Activated naive CD8-positive, alpha-beta T cell treated with anti-CD3 and anti-CD28 coated beads, Interleukin-2, amount 10 ng/mL, durations not matched to agents 7 days and 5 days (primary cell): ENCODE measurements around the gene SMTNL1. TPM values are rescaled to one million over a fixed set of nuclear protein-coding genes. Genes with fewer than 3 reads are reported as not detected.

Experiments used
- ATAC-seq: fragments of 150-1000 bp; cut with Tn5 transposase; one replicate; pipeline ENCODE4 v1.10.0; 2021; ENCODE audit warnings: low read depth, moderate library complexity
- POLR2A ChIA-PET: fragments of 350-600 bp; sonication (Branson Sonifier 250); formaldehyde crosslinking; loops from one replicate; lab custom pipeline; 2021; ENCODE audit warnings: antibody characterized with exemption; lab: Charles Lee
- DNase-seq: peaks from one replicate; pipeline ENCODE4 v3.0.0; 2021
- H3K27ac Mint-ChIP-seq: one replicate; pipeline ENCODE4 v1.8.0; 2022; ENCODE audit warnings: mild to moderate bottlenecking, mixed read lengths
- H3K27me3 Mint-ChIP-seq: one replicate; pipeline ENCODE4 v1.8.0; 2022; ENCODE audit warnings: mild to moderate bottlenecking, moderate library complexity, mixed read lengths
- H3K36me3 Mint-ChIP-seq: one replicate; pipeline ENCODE4 v1.8.0; 2021; ENCODE audit warnings: mild to moderate bottlenecking, mixed read lengths
- H3K4me1 Mint-ChIP-seq: one replicate; pipeline ENCODE4 v1.8.0; 2021; ENCODE audit warnings: mixed read lengths
- H3K4me3 Mint-ChIP-seq: one replicate; pipeline ENCODE4 v1.8.0; 2022; ENCODE audit warnings: mild to moderate bottlenecking, moderate library complexity, mixed read lengths
- H3K9me3 Mint-ChIP-seq: one replicate; pipeline ENCODE4 v1.8.0; 2021; ENCODE audit warnings: mixed read lengths
- total RNA-seq, 2 experiments: library from RNA; stranded (reverse); gene quantifications; one replicate each; pipeline ENCODE4 v1.2.3, GENCODE V29; 2021

Gene SMTNL1
- total RNA-seq, 2 experiments from 2014 or later: not detected

DNA sequence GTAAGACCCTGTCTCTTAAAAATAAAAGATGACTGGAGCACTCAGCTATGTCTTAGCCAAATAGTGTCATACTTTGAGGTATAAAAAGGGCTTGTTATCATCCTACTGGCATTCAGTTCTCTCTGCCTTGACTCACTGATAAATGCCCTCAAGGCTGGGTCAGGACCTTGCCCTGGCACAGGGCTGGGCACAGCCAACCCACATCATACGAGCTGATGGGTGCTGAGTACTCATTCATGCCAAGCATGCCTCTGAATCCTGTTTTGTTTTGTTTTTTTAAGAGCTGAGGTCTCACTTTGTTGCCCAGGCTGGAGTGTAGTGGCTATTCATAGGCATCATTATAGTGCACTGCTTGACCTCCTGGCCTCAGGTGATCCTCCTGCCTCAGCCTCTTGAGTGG, 1.9 kb downstream of the SMTNL1 start:
- POLR2A ChIA-PET: no interaction called here
- Mint-ChIP-seq H3K4me3 (no peak overlapping the region), H3K36me3 (peaks cover 14% of the 10 kb centered on the region), H3K27ac (peak overlapping the region; percentile 34), H3K4me1 (peaks cover 5% of the 10 kb centered on the region), H3K27me3 (no peaks in the 10 kb centered on the region), H3K9me3 (no peaks in the 10 kb centered on the region)
- ATAC-seq: no peak
- DNase-seq: no peak

DNA sequence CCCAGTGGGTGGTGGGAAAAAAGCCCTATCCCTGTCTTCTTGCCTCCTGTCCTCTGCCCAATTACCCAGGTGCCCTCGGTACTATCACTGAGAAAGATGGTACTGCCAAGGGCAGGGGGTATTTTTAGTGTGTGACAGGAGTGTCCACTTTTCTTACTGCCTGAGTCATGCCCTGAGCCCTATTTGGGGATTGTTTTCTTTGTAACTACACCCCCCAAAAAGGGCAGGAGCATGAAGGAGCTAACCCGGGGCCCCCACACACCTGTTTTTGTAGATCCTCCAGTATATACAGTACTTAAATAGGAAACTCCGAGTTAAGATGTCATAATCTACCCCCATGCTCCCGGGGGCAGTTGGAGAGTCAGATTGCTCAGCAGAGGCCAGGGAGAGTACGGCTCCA, 3.8 kb downstream of the SMTNL1 start:
- no peak for DNase-seq
- no peak for ATAC-seq
- Mint-ChIP-seq H3K4me1 (peaks cover 5% of the 10 kb centered on the region), H3K27me3 (no peaks in the 10 kb centered on the region), H3K4me3 (no peak overlapping the region), H3K27ac (no peak overlapping the region), H3K9me3 (no peaks in the 10 kb centered on the region), H3K36me3 (peaks cover 14% of the 10 kb centered on the region)
- POLR2A ChIA-PET: interaction anchor here (0.6 to 0.7 kb wide), 2 partner anchors 9 to 1728 kb away, joined by 5 read pairs; no protein-coding TSS in a partner anchor

DNA sequence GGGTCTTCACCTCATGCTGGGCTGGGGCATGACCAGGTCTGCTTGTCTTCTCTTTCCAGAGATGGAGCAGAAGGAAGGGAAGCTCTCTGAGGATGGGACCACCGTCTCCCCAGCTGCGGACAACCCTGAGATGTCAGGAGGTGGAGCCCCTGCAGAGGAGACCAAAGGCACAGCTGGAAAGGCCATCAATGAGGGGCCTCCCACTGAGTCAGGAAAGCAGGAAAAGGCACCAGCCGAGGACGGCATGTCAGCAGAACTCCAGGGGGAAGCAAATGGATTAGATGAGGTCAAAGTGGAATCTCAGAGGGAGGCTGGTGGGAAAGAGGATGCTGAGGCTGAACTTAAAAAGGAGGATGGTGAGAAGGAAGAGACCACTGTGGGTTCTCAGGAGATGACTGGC, 5.2 kb downstream of the SMTNL1 start:
- Mint-ChIP-seq H3K27ac (peak overlapping the region; percentile 30), H3K4me3 (no peak overlapping the region), H3K36me3 (peaks cover 16% of the 10 kb centered on the region), H3K9me3 (no peaks in the 10 kb centered on the region), H3K27me3 (no peaks in the 10 kb centered on the region), H3K4me1 (peaks cover 10% of the 10 kb centered on the region)
- POLR2A ChIA-PET: no interaction called here
- DNase-seq (no peak), ATAC-seq (no peak)

DNA sequence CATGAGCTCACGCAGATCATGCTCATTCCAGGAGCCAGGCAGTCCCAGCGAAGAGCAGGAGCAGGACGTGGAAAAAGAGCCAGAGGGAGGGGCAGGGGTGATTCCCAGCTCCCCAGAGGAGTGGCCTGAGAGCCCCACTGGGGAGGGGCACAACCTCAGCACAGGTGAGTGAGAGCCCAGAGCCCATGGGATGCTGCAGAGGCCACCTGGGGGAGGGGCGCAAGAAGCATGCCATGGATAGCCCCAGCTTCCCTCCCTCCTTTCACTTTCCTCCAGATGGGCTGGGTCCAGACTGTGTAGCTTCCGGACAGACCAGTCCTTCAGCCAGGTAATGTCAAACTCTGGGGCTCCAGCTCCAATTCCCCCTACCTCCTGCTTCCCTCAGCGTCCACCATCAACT, 6.2 kb downstream of the SMTNL1 start:
- Mint-ChIP-seq H3K4me3 (no peak overlapping the region), H3K9me3 (no peaks in the 10 kb centered on the region), H3K36me3 (peaks cover 15% of the 10 kb centered on the region), H3K27ac (no peak overlapping the region), H3K4me1 (peaks cover 17% of the 10 kb centered on the region), H3K27me3 (no peaks in the 10 kb centered on the region)
- ATAC-seq (no peak), DNase-seq (no peak)
- POLR2A ChIA-PET: no interaction called here

DNA sequence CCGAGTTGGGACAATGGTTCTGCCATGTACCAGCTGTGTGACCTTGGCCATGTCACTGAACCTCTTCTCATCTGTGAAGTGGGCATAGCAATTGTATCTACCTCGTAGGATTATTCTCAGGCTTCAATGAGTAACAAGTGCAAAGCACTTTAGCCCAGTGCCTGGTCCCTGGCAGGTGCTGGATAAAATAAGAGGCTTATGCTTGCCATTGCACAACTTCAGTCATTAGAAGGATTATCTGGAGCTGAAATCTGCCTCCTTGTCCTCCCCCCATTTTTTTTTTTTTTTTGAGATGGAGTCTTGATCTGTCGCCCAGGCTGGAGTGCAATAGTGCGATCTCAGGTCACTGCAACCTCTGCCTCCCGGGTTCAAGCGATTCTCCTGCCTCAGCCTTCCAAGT, 7.2 kb downstream of the SMTNL1 start:
- ATAC-seq: no peak
- Mint-ChIP-seq H3K36me3 (peaks cover 14% of the 10 kb centered on the region), H3K4me3 (no peak overlapping the region), H3K27me3 (no peaks in the 10 kb centered on the region), H3K27ac (no peak overlapping the region), H3K4me1 (peaks cover 19% of the 10 kb centered on the region), H3K9me3 (no peaks in the 10 kb centered on the region)
- POLR2A ChIA-PET: interaction anchor here (1.2 kb wide), 1 partner anchor 70 kb away, joined by 5 read pairs; no protein-coding TSS in a partner anchor
- DNase-seq: no peak

DNA sequence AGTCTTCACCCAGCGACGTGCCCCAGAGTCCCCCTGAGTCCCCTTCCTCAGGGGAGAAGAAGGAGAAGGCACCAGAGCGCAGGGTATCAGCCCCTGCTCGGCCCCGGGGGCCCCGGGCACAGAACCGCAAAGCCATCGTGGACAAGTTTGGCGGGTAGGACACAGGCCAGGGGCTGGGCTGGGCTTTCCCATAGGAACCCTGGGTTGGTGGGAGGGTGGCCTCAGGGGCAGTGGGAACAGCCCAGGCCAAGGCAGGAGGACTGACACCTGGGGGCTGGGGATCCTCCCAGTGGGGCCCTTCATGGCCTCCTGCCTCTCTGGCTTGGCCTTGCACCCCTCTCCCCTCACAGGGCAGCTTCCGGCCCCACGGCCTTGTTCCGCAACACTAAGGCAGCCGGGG, 8.5 kb downstream of the SMTNL1 start:
- H3K4me3 Mint-ChIP-seq: no peak overlapping the region
- H3K27ac Mint-ChIP-seq: no peak overlapping the region
- POLR2A ChIA-PET: no interaction called here
- ATAC-seq: no peak
- no peak for DNase-seq
- H3K4me1 Mint-ChIP-seq: peaks cover 26% of the 10 kb centered on the region
- no peaks in the 10 kb centered on the region for H3K9me3 Mint-ChIP-seq
- H3K27me3 Mint-ChIP-seq: no peaks in the 10 kb centered on the region
- H3K36me3 Mint-ChIP-seq: peaks cover 11% of the 10 kb centered on the region

DNA sequence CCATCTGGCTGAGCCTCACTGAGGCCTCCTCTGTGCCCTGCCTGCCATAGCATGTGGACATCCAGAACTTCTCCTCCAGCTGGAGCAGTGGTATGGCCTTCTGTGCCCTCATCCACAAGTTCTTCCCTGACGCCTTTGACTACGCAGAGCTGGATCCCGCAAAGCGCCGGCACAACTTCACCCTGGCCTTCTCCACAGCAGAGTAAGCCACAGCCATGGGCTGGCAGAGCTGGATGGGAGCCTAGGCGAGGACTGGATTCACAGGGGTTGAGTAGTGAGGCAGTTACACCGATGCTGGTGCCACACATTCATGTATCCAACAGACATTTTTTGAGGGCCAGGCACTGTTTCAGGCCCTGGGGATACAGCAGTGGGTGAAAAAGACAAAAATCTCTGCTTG, 9.1 kb downstream of the SMTNL1 start:
- ATAC-seq (no peak), DNase-seq (no peak)
- Mint-ChIP-seq H3K4me3 (no peak overlapping the region), H3K9me3 (no peaks in the 10 kb centered on the region), H3K27ac (no peak overlapping the region), H3K27me3 (no peaks in the 10 kb centered on the region), H3K4me1 (peaks cover 26% of the 10 kb centered on the region), H3K36me3 (peaks cover 11% of the 10 kb centered on the region)
- POLR2A ChIA-PET: no interaction called here

DNA sequence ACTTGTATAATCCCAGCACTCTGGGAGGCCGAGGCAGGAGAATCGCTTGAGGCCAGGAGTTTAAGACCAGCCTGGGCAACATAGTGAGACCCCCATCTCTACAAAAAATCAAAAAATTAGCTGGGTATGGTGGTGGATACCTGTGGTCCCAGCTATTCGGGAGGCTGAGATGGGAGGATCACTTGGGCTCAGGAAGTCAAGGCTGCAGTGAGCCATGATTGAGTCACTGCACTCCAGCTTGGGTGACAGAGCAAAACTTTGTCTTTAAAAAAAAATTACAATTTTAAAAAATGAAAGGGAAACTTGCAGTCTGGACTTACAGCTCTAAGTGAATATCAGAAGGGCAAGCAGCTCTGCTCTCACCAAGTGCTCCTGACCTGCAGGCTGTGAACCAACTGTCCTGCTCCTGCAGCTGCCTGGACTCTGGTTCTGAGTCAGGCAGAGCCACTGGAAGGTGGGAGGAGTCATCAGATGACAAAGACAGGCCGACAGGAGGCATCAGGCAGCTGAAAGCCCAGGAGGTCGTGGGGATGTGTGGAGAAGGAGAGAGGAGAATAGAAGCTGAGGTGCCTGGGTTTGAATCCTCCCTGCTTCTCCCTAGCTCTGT, 9.6 kb downstream of the SMTNL1 start:
- Mint-ChIP-seq H3K9me3 (no peaks in the 10 kb centered on the region), H3K4me1 (peaks cover 26% of the 10 kb centered on the region), H3K36me3 (peaks cover 17% of the 10 kb centered on the region), H3K27ac (peak overlapping the region; percentile 66), H3K27me3 (no peaks in the 10 kb centered on the region), H3K4me3 (no peak overlapping the region)
- no peak for DNase-seq
- POLR2A ChIA-PET: no interaction called here
- no peak for ATAC-seq

DNA sequence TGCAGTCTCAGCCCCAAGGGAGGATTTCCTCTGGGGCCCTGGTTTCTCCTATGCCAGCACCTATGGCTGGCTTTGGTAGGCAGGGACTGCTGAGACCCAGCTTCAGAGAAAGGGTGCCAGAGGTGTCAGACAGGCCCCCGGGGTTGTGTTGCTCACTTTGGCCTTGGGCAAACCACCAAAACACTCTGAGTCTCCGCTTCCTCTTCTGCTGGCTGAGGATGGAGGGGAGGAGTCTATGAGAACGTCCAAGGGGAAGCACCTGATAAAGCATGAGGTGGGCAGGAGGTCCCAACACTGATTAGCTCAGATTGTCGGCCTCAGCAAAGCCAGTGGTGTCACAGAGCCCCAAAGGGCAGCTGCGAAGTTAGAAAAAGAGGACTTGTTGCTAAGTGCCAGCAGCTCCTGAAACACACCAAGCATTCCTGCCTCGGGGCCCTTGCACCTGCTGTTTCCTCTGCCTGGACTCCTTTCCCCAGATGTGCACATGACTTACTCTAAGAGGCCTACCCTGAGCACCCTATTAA, 10.5 kb downstream of the SMTNL1 start:
- H3K36me3 Mint-ChIP-seq: peaks cover 22% of the 10 kb centered on the region
- H3K4me3 Mint-ChIP-seq: no peak overlapping the region
- POLR2A ChIA-PET: no interaction called here
- DNase-seq (no peak), ATAC-seq (peak; percentile 69)
- H3K9me3 Mint-ChIP-seq: no peaks in the 10 kb centered on the region
- H3K27me3 Mint-ChIP-seq: no peaks in the 10 kb centered on the region
- H3K27ac Mint-ChIP-seq: peak overlapping the region; percentile 66
- H3K4me1 Mint-ChIP-seq: peaks cover 25% of the 10 kb centered on the region

DNA sequence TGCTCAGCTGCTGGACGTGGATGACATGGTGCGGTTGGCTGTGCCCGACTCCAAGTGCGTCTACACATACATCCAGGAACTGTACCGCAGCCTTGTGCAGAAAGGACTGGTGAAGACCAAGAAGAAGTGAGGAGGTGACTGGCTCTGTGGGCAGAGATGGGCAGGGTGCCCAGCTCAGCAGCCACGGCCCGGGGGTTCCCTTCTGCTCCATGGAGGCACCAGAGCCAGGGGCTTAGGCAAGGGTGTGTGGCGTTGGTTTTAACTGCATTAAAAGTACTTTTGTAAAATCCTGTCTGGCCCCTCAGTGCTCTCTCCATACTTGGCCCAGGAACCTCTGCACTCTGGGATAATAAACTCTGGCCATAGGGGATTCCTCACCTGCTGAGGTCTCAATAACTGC, 12.6 kb downstream of the SMTNL1 start:
- ATAC-seq: no peak
- no peak for DNase-seq
- H3K4me1 Mint-ChIP-seq: peaks cover 23% of the 10 kb centered on the region
- POLR2A ChIA-PET: interaction anchor here (0.5 to 1.0 kb wide), 2 partner anchors 16 to 94 kb away, joined by 3 to 4 read pairs; no protein-coding TSS in a partner anchor
- H3K9me3 Mint-ChIP-seq: no peaks in the 10 kb centered on the region
- no peak overlapping the region for H3K4me3 Mint-ChIP-seq
- peak overlapping the region; percentile 50 for H3K27ac Mint-ChIP-seq
- H3K27me3 Mint-ChIP-seq: no peaks in the 10 kb centered on the region
- peaks cover 32% of the 10 kb centered on the region for H3K36me3 Mint-ChIP-seq

DNA sequence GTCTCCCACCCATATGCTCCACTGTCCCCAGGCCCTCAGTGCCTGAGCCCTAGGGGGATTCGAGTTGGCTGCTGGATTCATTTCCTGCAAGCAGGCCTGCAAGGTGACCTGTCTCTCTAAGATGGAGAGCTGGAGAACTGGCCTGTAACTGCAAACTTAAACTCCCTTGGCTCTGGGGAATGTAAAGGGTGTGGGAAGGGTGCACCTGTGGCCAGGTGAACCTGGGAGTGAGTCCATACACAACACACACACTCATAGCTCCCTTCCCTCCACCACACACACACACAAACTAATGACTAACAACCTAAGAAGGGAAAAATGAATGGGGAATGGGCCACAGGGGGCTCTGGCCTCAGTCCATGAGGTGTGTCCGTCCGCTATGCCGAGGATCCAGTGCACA, 14.5 kb downstream of the SMTNL1 start:
- Mint-ChIP-seq H3K27ac (no peak overlapping the region), H3K27me3 (no peaks in the 10 kb centered on the region), H3K9me3 (no peaks in the 10 kb centered on the region), H3K4me3 (no peak overlapping the region), H3K36me3 (peaks cover 37% of the 10 kb centered on the region), H3K4me1 (peaks cover 25% of the 10 kb centered on the region)
- no peak for DNase-seq
- POLR2A ChIA-PET: no interaction called here
- no peak for ATAC-seq

DNA sequence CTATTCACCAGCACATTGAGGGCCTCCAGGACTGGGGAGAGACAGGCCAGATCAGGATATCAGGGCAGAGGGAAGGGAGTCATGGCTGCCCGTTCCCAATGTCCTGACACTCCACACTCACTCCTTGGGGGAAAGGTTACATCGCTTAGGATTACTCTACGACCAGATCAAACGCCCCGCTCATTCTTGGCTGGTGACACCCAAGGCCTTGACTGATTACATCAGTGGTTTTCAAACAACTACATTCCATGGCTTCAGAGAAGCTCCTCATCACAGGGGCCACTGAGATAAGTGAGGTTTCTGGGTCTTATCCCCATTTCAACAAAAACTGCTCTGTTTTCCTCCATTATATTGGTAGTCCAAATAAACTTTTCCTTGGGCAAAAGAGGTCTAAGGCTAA, 15.1 kb downstream of the SMTNL1 start:
- Mint-ChIP-seq H3K9me3 (no peaks in the 10 kb centered on the region), H3K4me1 (peaks cover 21% of the 10 kb centered on the region), H3K4me3 (no peak overlapping the region), H3K36me3 (peaks cover 41% of the 10 kb centered on the region), H3K27ac (no peak overlapping the region), H3K27me3 (no peaks in the 10 kb centered on the region)
- POLR2A ChIA-PET: no interaction called here
- DNase-seq (no peak), ATAC-seq (no peak)

DNA sequence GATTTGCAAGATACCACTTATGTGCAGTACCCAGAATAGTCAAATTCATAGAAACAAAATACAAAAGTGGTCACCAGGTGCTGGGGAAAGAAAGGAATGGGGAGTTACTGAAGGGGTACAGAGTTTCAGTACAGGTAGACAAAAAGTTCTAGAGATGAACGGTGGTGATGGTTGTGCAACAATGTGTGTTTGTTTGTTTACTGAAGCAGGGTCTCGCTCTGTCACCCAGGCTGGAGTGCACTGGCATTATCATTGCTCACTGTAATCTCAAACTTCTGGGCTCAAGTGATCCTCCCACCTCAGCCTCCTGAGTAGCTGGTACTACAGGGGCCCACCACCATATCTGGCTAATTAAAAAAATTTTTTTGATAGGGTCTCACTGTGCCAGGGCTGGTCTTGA, 18.0 kb downstream of the SMTNL1 start:
- no peaks in the 10 kb centered on the region for H3K27me3 Mint-ChIP-seq

DNA sequence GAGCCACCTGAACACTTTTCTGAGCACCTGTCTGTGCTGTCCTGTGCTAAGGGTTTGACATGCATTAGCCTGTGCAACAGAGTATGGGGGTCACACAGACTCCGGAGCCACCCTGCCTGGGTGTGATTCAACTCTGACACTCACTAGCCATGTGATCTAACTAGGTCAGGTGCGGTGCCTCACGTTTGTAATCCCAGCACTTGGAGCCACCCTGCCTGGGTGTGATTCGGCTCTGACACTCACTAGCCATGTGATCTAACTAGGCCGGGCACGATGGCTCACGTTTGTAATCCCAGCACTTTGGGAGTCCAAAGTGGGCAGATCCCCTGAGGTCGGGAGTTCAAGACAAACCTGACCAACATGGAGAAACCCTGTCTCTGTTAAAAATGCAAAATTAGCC, 18.6 kb downstream of the SMTNL1 start:
- no peak for DNase-seq
- no peaks in the 10 kb centered on the region for H3K27me3 Mint-ChIP-seq
- ATAC-seq: no peak
- H3K4me3 Mint-ChIP-seq: no peak overlapping the region
- POLR2A ChIA-PET: no interaction called here
- peaks cover 47% of the 10 kb centered on the region for H3K36me3 Mint-ChIP-seq
- H3K27ac Mint-ChIP-seq: no peak overlapping the region
- no peaks in the 10 kb centered on the region for H3K9me3 Mint-ChIP-seq
- peaks cover 10% of the 10 kb centered on the region for H3K4me1 Mint-ChIP-seq

More for the DNA sequence above, 18.0 kb downstream of the SMTNL1 start:
- POLR2A ChIA-PET: no interaction called here
- Mint-ChIP-seq H3K4me3 (no peak overlapping the region), H3K4me1 (peaks cover 9% of the 10 kb centered on the region), H3K36me3 (peaks cover 47% of the 10 kb centered on the region), H3K9me3 (no peaks in the 10 kb centered on the region), H3K27ac (peak overlapping the region; percentile 24)
- DNase-seq: no peak
- ATAC-seq: no peak
